Rectal smooth muscle tissue (tissue), 1 donor: ENCODE results near the gene EGFR.

Source experiments
- H3K27ac ChIP-seq: one replicate; pipeline ENCODE4 v1.7.0; 2013; ENCODE audit warnings: low read depth, low read length, inconsistent platforms
- H3K27me3 ChIP-seq: one replicate; pipeline ENCODE4 v1.7.0; 2013; ENCODE audit warnings: low read length; ENCODE audit not compliant: control insufficient read depth, insufficient read depth
- H3K36me3 ChIP-seq: one replicate; pipeline ENCODE4 v1.7.0; 2013; ENCODE audit warnings: low read length; ENCODE audit not compliant: control insufficient read depth, insufficient read depth
- H3K4me1 ChIP-seq: one replicate; pipeline ENCODE4 v1.7.0; 2013; ENCODE audit warnings: low read length; ENCODE audit not compliant: control insufficient read depth, insufficient read depth
- H3K4me3 ChIP-seq: one replicate; pipeline ENCODE4 v1.7.0; 2013; ENCODE audit warnings: low read length
- H3K9ac ChIP-seq: one replicate; pipeline ENCODE4 v1.7.0; 2013; ENCODE audit warnings: low read length

EGFR gene

GRCh38 chr7:55149001-55149400, 130.2 kb downstream of the EGFR start:
- Histone ChIP-seq H3K36me3 (peaks cover 20% of the 10 kb centered on the region), H3K9ac (no peak overlapping the region), H3K27ac (no peak overlapping the region)

GRCh38 chr7:55150166-55150565, 131.3 kb downstream of the EGFR start:
- Histone ChIP-seq H3K9ac (no peak overlapping the region), H3K4me1 (no peaks in the 10 kb centered on the region)

More at GRCh38 chr7:55149001-55149400, 130.2 kb downstream of the EGFR start:
- no peaks in the 10 kb centered on the region for H3K27me3 ChIP-seq
- H3K4me3 ChIP-seq, result no peak overlapping the region
- no peaks in the 10 kb centered on the region for H3K4me1 ChIP-seq

GRCh38 chr7:55150709-55151451, 132.1 kb downstream of the EGFR start:
- H3K4me1 ChIP-seq, result no peaks in the 10 kb centered on the region
- no peaks in the 10 kb centered on the region for H3K27me3 ChIP-seq
- no peak overlapping the region for H3K4me3 ChIP-seq
- H3K27ac ChIP-seq, result no peak overlapping the region
- H3K9ac ChIP-seq, result no peak overlapping the region
- peaks cover 17% of the 10 kb centered on the region for H3K36me3 ChIP-seq

More at GRCh38 chr7:55150166-55150565, 131.3 kb downstream of the EGFR start:
- no peak overlapping the region for H3K27ac ChIP-seq
- peaks cover 21% of the 10 kb centered on the region for H3K36me3 ChIP-seq
- no peak overlapping the region for H3K4me3 ChIP-seq
- H3K27me3 ChIP-seq, result no peaks in the 10 kb centered on the region

GRCh38 chr7:55152516-55152915, 133.7 kb downstream of the EGFR start:
- Histone ChIP-seq H3K9ac (no peak overlapping the region), H3K27me3 (no peaks in the 10 kb centered on the region), H3K4me1 (no peaks in the 10 kb centered on the region), H3K27ac (no peak overlapping the region), H3K4me3 (no peak overlapping the region), H3K36me3 (peaks cover 23% of the 10 kb centered on the region)

- Histone ChIP-seq H3K4me3 (no peak overlapping the region), H3K9ac (no peak overlapping the region), H3K4me1 (no peaks in the 10 kb centered on the region), H3K27me3 (no peaks in the 10 kb centered on the region), H3K27ac (no peak overlapping the region), H3K36me3 (peaks cover 30% of the 10 kb centered on the region)
Measured at GRCh38 chr7:55154096-55154495, 135.3 kb downstream of the EGFR start.

- no peaks in the 10 kb centered on the region for H3K4me1 ChIP-seq
- peaks cover 30% of the 10 kb centered on the region for H3K36me3 ChIP-seq
- no peak overlapping the region for H3K9ac ChIP-seq
- H3K27ac ChIP-seq, result no peak overlapping the region
- no peaks in the 10 kb centered on the region for H3K27me3 ChIP-seq
- no peak overlapping the region for H3K4me3 ChIP-seq
Measured at GRCh38 chr7:55155351-55156117, 136.7 kb downstream of the EGFR start.

GRCh38 chr7:55156919-55157763, 138.3 kb downstream of the EGFR start:
- no peak overlapping the region for H3K27ac ChIP-seq
- no peak overlapping the region for H3K4me3 ChIP-seq
- no peaks in the 10 kb centered on the region for H3K4me1 ChIP-seq
- no peak overlapping the region for H3K9ac ChIP-seq
- H3K27me3 ChIP-seq, result no peaks in the 10 kb centered on the region
- peaks cover 30% of the 10 kb centered on the region for H3K36me3 ChIP-seq

GRCh38 chr7:55157764-55158105, 138.9 kb downstream of the EGFR start:
- H3K4me3 ChIP-seq, result no peak overlapping the region
- no peak overlapping the region for H3K27ac ChIP-seq
- H3K27me3 ChIP-seq, result no peaks in the 10 kb centered on the region
- H3K4me1 ChIP-seq, result no peaks in the 10 kb centered on the region
- H3K9ac ChIP-seq, result no peak overlapping the region
- H3K36me3 ChIP-seq, result peaks cover 30% of the 10 kb centered on the region

- no peaks in the 10 kb centered on the region for H3K4me1 ChIP-seq
- no peak overlapping the region for H3K4me3 ChIP-seq
- H3K27me3 ChIP-seq, result no peaks in the 10 kb centered on the region
- no peak overlapping the region for H3K9ac ChIP-seq
- no peak overlapping the region for H3K27ac ChIP-seq
- peaks cover 31% of the 10 kb centered on the region for H3K36me3 ChIP-seq
Measured at GRCh38 chr7:55158541-55159382, 139.9 kb downstream of the EGFR start.

- Histone ChIP-seq H3K27ac (no peak overlapping the region), H3K27me3 (no peaks in the 10 kb centered on the region), H3K9ac (no peak overlapping the region), H3K4me1 (no peaks in the 10 kb centered on the region), H3K36me3 (peaks cover 30% of the 10 kb centered on the region), H3K4me3 (no peak overlapping the region)
Measured at GRCh38 chr7:55160539-55160938, 141.7 kb downstream of the EGFR start.

- no peak overlapping the region for H3K4me3 ChIP-seq
Measured at GRCh38 chr7:55161154-55161687, 142.4 kb downstream of the EGFR start.

More at GRCh38 chr7:55161154-55161687, 142.4 kb downstream of the EGFR start:
- H3K4me1 ChIP-seq, result no peaks in the 10 kb centered on the region
- no peak overlapping the region for H3K9ac ChIP-seq
- no peaks in the 10 kb centered on the region for H3K27me3 ChIP-seq
- peaks cover 27% of the 10 kb centered on the region for H3K36me3 ChIP-seq
- no peak overlapping the region for H3K27ac ChIP-seq
